H1 (cell line): Measurements from ENCODE around the gene CELF4. TPM values are rescaled to one million over a fixed set of nuclear protein-coding genes. Genes with fewer than 3 reads are reported as not detected.
A peak's percentile ranks its signal among the peaks of the same experiment; 100 is the strongest.

Experiments
- CTCF ChIA-PET: fragments of 300-600 bp; sonication (Branson Sonifier 250); formaldehyde crosslinking; loops from one replicate; lab custom pipeline; 2021; ENCODE audit not compliant: partially characterized antibody; lab: Charles Lee
- POLR2A ChIA-PET: fragments of 300-600 bp; sonication (Branson Sonifier 250); formaldehyde crosslinking; loops from one replicate; lab custom pipeline; 2021; ENCODE audit warnings: inconsistent platforms; ENCODE audit not compliant: partially characterized antibody; lab: Charles Lee
- DNase-seq, 2 experiments: peaks; one replicate each; pipeline versions ENCODE4 v3.0.0 to v3.0.0-alpha.2; 2010 to 2022; ENCODE audit warnings: low spot score in 2 of 2, low read depth in 1 of 2, mixed read lengths in 1 of 2
- FAIRE-seq: peaks from 2 replicates; lab custom pipeline; 2011; peaks lifted over from hg19 to GRCh38; lab: Jason Lieb, UNC
- H2AFZ ChIP-seq: 2 replicates; pipeline ENCODE4 v1.8.1; 2012; ENCODE audit warnings: low read length, inconsistent platforms
- H2AK5ac ChIP-seq: 2 replicates; pipeline ENCODE4 v1.6.1; 2013; ENCODE audit warnings: low read depth, low read length
- H2BK120ac ChIP-seq: replicated peaks from 2 replicates; pipeline ENCODE3; 2013; ENCODE audit warnings: low read depth, low read length, inconsistent platforms
- H2BK12ac ChIP-seq: 2 replicates; pipeline ENCODE4 v1.6.1; 2013; ENCODE audit warnings: low read depth, low read length
- H2BK15ac ChIP-seq: 2 replicates; pipeline ENCODE4 v1.6.1; 2013; ENCODE audit warnings: low read length
- H2BK20ac ChIP-seq: 2 replicates; pipeline ENCODE4 v1.6.1; 2013; ENCODE audit warnings: low read length
- H2BK5ac ChIP-seq: 2 replicates; pipeline ENCODE4 v1.6.1; 2013; ENCODE audit warnings: low read depth, low read length
- H3K14ac ChIP-seq: 2 replicates; pipeline ENCODE4 v1.6.1; 2013; ENCODE audit warnings: inconsistent platforms; ENCODE audit not compliant: insufficient read length
- H3K18ac ChIP-seq: 2 replicates; pipeline ENCODE4 v1.6.1; 2013; ENCODE audit warnings: low read length; ENCODE audit errors: extremely low read depth
- H3K23ac ChIP-seq: 2 replicates; pipeline ENCODE4 v1.6.1; 2013; ENCODE audit warnings: inconsistent platforms; ENCODE audit not compliant: insufficient read length
- H3K23me2 ChIP-seq: 2 replicates; pipeline ENCODE4 v1.6.1; 2013; ENCODE audit warnings: low read depth, low read length
- H3K27ac ChIP-seq: 2 replicates; pipeline ENCODE4 v1.6.1; 2011; ENCODE audit warnings: low read depth, low read length, inconsistent platforms
- H3K27me3 ChIP-seq, 4 experiments: replicated peaks in 1 of 4; 1 replicate in 1 of 4; 2 replicates in 3 of 4; pipeline versions ENCODE4 v1.6.1 to v1.8.1; 2011 to 2013; ENCODE audit warnings: low read length in 3 of 4, mild to moderate bottlenecking in 3 of 4, inconsistent platforms in 2 of 4, mixed read lengths in 2 of 4, moderate library complexity in 1 of 4; ENCODE audit not compliant: control insufficient read depth in 3 of 4, insufficient read depth in 3 of 4; ENCODE audit errors: extremely low read depth in 1 of 4
- H3K36me3 ChIP-seq, 4 experiments: 2 replicates each; pipeline versions ENCODE4 v1.6.1 to v1.8.1; 2011 to 2013; ENCODE audit warnings: mild to moderate bottlenecking in 4 of 4, low read length in 3 of 4, moderate library complexity in 2 of 4, control low read depth in 1 of 4, inconsistent platforms in 1 of 4; ENCODE audit not compliant: insufficient read depth in 4 of 4, control insufficient read depth in 2 of 4
- H3K4ac ChIP-seq: replicated peaks from 2 replicates; pipeline ENCODE3; 2013; ENCODE audit warnings: low read length, low read depth, mixed read lengths, inconsistent platforms; ENCODE audit not compliant: insufficient read length
- H3K4me1 ChIP-seq, 4 experiments: replicated peaks in 1 of 4; 1 replicate in 1 of 4; 2 replicates in 3 of 4; pipeline versions ENCODE4 v1.6.1 to v1.8.1; 2011 to 2013; ENCODE audit warnings: low read length in 3 of 4, inconsistent platforms in 2 of 4, mixed read lengths in 1 of 4; ENCODE audit not compliant: insufficient read depth in 4 of 4, control insufficient read depth in 3 of 4
- H3K4me2 ChIP-seq, 2 experiments: 2 replicates each; pipeline versions ENCODE4 v1.6.1 to v1.8.1; 2011 to 2013; ENCODE audit warnings: low read depth in 2 of 2, low read length in 2 of 2, control low read depth in 1 of 2, inconsistent platforms in 1 of 2, mild to moderate bottlenecking in 1 of 2; ENCODE audit not compliant: insufficient read depth in 1 of 2
- H3K4me3 ChIP-seq, 4 experiments: fragments of 200-600, 300-600 bp in 1 of 4; sonication (generic), shearing (Covaris generic), sonication (Bioruptor Twin) in 1 of 4; 2 replicates each; pipeline versions ENCODE4 v1.5.1 to v1.8.1; 2011 to 2016; ENCODE audit warnings: low read length in 4 of 4, low read depth in 3 of 4, control low read depth in 2 of 4, inconsistent platforms in 2 of 4, mild to moderate bottlenecking in 2 of 4, mixed read lengths in 1 of 4, moderate library complexity in 1 of 4; ENCODE audit not compliant: insufficient read depth in 2 of 4; ENCODE audit errors: extremely low read depth in 1 of 4
- H3K56ac ChIP-seq: replicated peaks from 2 replicates; pipeline ENCODE3; 2013; ENCODE audit warnings: low read depth, mild to moderate bottlenecking, mixed read lengths, low read length, inconsistent platforms; ENCODE audit not compliant: insufficient read length
- H3K79me1 ChIP-seq: 2 replicates; pipeline ENCODE4 v1.6.1; 2013; ENCODE audit warnings: low read depth, low read length, control low read depth
- H3K79me2 ChIP-seq, 2 experiments: 2 replicates each; pipeline versions ENCODE4 v1.6.1 to v1.8.1; 2012 to 2013; ENCODE audit warnings: low read length in 2 of 2, mild to moderate bottlenecking in 2 of 2, inconsistent platforms in 1 of 2; ENCODE audit not compliant: insufficient read depth in 2 of 2, control insufficient read depth in 1 of 2
- H3K9ac ChIP-seq, 4 experiments: replicated peaks in 1 of 4; 1 replicate in 1 of 4; 2 replicates in 3 of 4; pipeline versions ENCODE4 v1.6.1 to v1.8.1; 2011 to 2013; ENCODE audit warnings: low read depth in 3 of 4, low read length in 3 of 4, control low read depth in 2 of 4, mild to moderate bottlenecking in 2 of 4, moderate library complexity in 2 of 4, inconsistent platforms in 1 of 4; ENCODE audit errors: extremely low read depth in 1 of 4
- H3K9me3 ChIP-seq, 2 experiments: 2 replicates each; pipeline versions ENCODE4 v1.6.1 to v1.8.1; 2012 to 2013; ENCODE audit warnings: mild to moderate bottlenecking in 2 of 2, moderate library complexity in 2 of 2, control low read depth in 1 of 2, inconsistent platforms in 1 of 2, low read depth in 1 of 2, low read length in 1 of 2, mixed read lengths in 1 of 2; ENCODE audit not compliant: insufficient read depth in 2 of 2
- H4K20me1 ChIP-seq, 2 experiments: replicated peaks in 1 of 2; 2 replicates each; pipeline versions ENCODE3 to v1.8.1; 2011 to 2013; ENCODE audit warnings: inconsistent platforms in 2 of 2, low read length in 2 of 2, mild to moderate bottlenecking in 1 of 2; ENCODE audit not compliant: insufficient read depth in 2 of 2, control insufficient read depth in 1 of 2
- H4K5ac ChIP-seq: 2 replicates; pipeline ENCODE4 v1.6.1; 2013; ENCODE audit warnings: low read length, low read depth, mixed read lengths, inconsistent platforms; ENCODE audit not compliant: insufficient read length
- H4K8ac ChIP-seq: 2 replicates; pipeline ENCODE4 v1.8.0; 2013; ENCODE audit warnings: mild to moderate bottlenecking, moderate library complexity, low read length, inconsistent platforms; ENCODE audit not compliant: insufficient read depth; ENCODE audit errors: extremely low read depth
- H4K91ac ChIP-seq: replicated peaks from 2 replicates; pipeline ENCODE3; 2013; ENCODE audit warnings: low read length, mixed read lengths, inconsistent platforms; ENCODE audit not compliant: insufficient read length
- ASH2L ChIP-seq: fragments of 200-600, 300-600 bp; sonication (generic); IDR thresholded peaks from one replicate; pipeline ENCODE4 v1.7.1; 2017; ENCODE audit warnings: low read length
- BCL11A ChIP-seq, 2 experiments: IDR thresholded peaks; one replicate each; pipeline ENCODE4 v1.6.1; 2011; ENCODE audit warnings: low read depth in 2 of 2, low read length in 2 of 2, mild to moderate bottlenecking in 2 of 2
- EGR1 ChIP-seq: IDR thresholded peaks from 2 replicates; pipeline ENCODE4 v1.6.1; 2011; ENCODE audit warnings: low read depth, low read length, borderline replicate concordance
- EP300 ChIP-seq, 2 experiments: IDR thresholded peaks; 1 replicate in 1 of 2; 2 replicates in 1 of 2; pipeline ENCODE4 v1.6.1; 2011 to 2012; ENCODE audit warnings: low read depth in 2 of 2, low read length in 2 of 2, mild to moderate bottlenecking in 2 of 2, borderline replicate concordance in 1 of 2, inconsistent platforms in 1 of 2, moderate library complexity in 1 of 2
- JUN ChIP-seq: IDR thresholded peaks from 2 replicates; pipeline ENCODE4 v1.6.1; 2011; ENCODE audit warnings: low read depth, mild to moderate bottlenecking, improper control_type of control experiment, low read length
- SP1 ChIP-seq: IDR thresholded peaks from 2 replicates; pipeline ENCODE4 v1.6.1; 2011; ENCODE audit warnings: low read depth, low read length
- TAF1 ChIP-seq: IDR thresholded peaks from 2 replicates; pipeline ENCODE4 v1.6.1; 2011; ENCODE audit warnings: mild to moderate bottlenecking, low read depth, low read length
- TAF7 ChIP-seq: optimal IDR thresholded peaks from 2 replicates; pipeline ENCODE3; 2011; ENCODE audit warnings: low read depth, mild to moderate bottlenecking, inconsistent platforms, low read length, moderate library complexity, borderline replicate concordance
- WGBS, 2 experiments: shearing (Covaris generic) in 1 of 2; methylation state at CpG; one replicate each; pipeline versions ENCODE4 v1.1.6 to v1.1.7; 2013 to 2015; ENCODE audit warnings: low lambda C conversion rate in 2 of 2, mixed read lengths in 2 of 2, inconsistent platforms in 1 of 2, low coverage in 1 of 2, missing lambda C conversion rate in 1 of 2; ENCODE audit not compliant: insufficient replicate concordance in 2 of 2, insufficient coverage in 1 of 2, insufficient read length in 1 of 2; ENCODE audit errors: extremely low coverage in 1 of 2, missing lambda C conversion rate in 1 of 2; 5-methylcytosine and 5-hydroxymethylcytosine counted together
- polyA plus RNA-seq, 7 experiments: library from polyadenylated mRNA; depleted of rRNA in 3 of 7; stranded (reverse) in 5 of 7; unstranded in 2 of 7; fragments of >200 nt in 5 of 7; fragments of 200-250 nt in 2 of 7; gene quantifications; 1 replicate in 5 of 7; 2 replicates in 1 of 7; 4 replicates in 1 of 7; pipeline versions ENCODE4 v1.2.1 to v1.2.3, GENCODE V29; 2011 to 2013; ENCODE audit warnings: missing spikeins in 2 of 7, mixed read lengths in 2 of 7
- total RNA-seq: library from RNA; stranded (reverse); fragmentation: NEBNext Ultra II Directional; extraction: Animal tissue kit (Norgen Biotek cat#: 25700); gene quantifications from 2 replicates; pipeline ENCODE4 v1.2.1, GENCODE V29; 2021

The CELF4 gene
- total and polyA plus RNA-seq, 2 of the 8 experiments (the other 6 are each of a cell fraction or from before 2014, with no cell fraction given): 1.6 to 3.4 TPM

DNA sequence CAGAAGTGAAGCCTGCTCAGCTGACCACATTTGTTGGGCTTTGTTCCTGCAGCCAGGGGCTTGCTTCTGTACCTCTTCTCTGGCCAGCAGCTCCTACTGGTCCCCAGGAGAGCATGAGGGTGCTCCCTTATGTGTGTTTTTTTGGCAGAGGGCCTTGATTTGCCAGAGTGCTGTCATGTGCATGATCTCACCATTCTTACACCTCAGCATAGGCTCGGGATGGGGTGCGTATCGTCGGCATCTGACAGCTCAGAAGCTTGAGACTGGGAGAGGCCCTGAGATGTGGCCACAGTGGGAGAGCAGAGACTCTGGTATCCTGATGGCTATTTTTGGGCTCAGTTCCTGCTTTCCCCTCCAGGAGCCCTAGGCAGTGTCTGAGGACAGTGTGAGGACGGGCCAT is 71.2 kb downstream of the CELF4 start:
- Histone ChIP-seq H3K56ac (no peak overlapping the region), H3K23ac (no peak overlapping the region), H3K4me1 (peaks cover 0 to 30% (median 12%) of the 10 kb centered on the region in 4 experiments; a peak in 6 of 7 replicates), H4K20me1 (no peaks in the 10 kb centered on the region), H3K23me2 (0 out of 2 replicates have a peak, but pooled peaks cover 2% of the 10 kb centered on the region), H2BK120ac (no peak overlapping the region), H3K4me2 (no peak overlapping the region), H3K36me3 (no peaks in the 10 kb centered on the region; a peak in 2 of 8 replicates), H4K5ac (no peak overlapping the region), H2AFZ (no peak overlapping the region), H3K27ac (no peak overlapping the region), H3K18ac (no peak overlapping the region), H2BK5ac (no peak overlapping the region), H3K79me2 (no peaks in the 10 kb centered on the region), H3K79me1 (no peaks in the 10 kb centered on the region), H3K27me3 (no peaks in the 10 kb centered on the region; a peak in 3 of 7 replicates), H3K4ac (no peak overlapping the region), H2BK15ac (peak overlapping the region; percentile 88; the same call in 1 of the 2 replicates), H4K8ac (no peak overlapping the region; the same call in 1 of the 2 replicates), H2BK20ac (0 out of 2 replicates have a peak overlapping the region, but pooled peaks have one; percentile 18), H3K4me3 (no peak overlapping the region), H3K9ac (no peak overlapping the region), H3K9me3 (no peaks in the 10 kb centered on the region), H4K91ac (no peak overlapping the region), H2BK12ac (peak overlapping the region; percentile 9; the same call in 1 of the 2 replicates), H3K14ac (no peak overlapping the region), H2AK5ac (peak overlapping the region; percentile 39; the same call in 1 of the 2 replicates)
- CTCF ChIA-PET: interaction anchor here (0.8 to 5.6 kb wide), 16 partner anchors 9 to 151 kb away, joined by 3 to 34 read pairs (median 8); no protein-coding TSS in a partner anchor
- DNase-seq: no peak
- POLR2A ChIA-PET: interaction anchor here (0.8 to 1.1 kb wide), 3 partner anchors 9 to 14 kb away, joined by 3 to 6 read pairs (median 3); no protein-coding TSS in a partner anchor
- TF ChIP-seq ASH2L (no peak), TAF7 (no peak), TAF1 (no peak), JUN (no peak), BCL11A (IDR thresholded peaks at IDR 0.05; ENCODE audit: low read depth in 2 of 2, low read length in 2 of 2) (no peak), EGR1 (no peak), SP1 (no peak), EP300 (IDR thresholded peaks at IDR 0.05; ENCODE audit: borderline replicate concordance in 1 of 2, low read depth in 2 of 2, low read length in 2 of 2) (no peak)
- FAIRE-seq: no peak
- WGBS, 2 experiments: 86% methylated on average over 4 of the region's 5 CpGs; no CpG with 5 or more reads in 1 of the 2 experiments
